SK-N-DZ (cell line): ENCODE measurements around the gene ELMO1.

Experiments used
- DNase-seq: peaks from one replicate; pipeline ENCODE4 v3.0.0-alpha.2; 2015; ENCODE audit warnings: low spot score

The ELMO1 gene

GRCh38 chr7:37104822-37105518 is 343.7 kb downstream of the ELMO1 start:
- DNase-seq: no peak

GRCh38 chr7:37102518-37103137 is 346.0 kb downstream of the ELMO1 start:
- DNase-seq: no peak

DNA sequence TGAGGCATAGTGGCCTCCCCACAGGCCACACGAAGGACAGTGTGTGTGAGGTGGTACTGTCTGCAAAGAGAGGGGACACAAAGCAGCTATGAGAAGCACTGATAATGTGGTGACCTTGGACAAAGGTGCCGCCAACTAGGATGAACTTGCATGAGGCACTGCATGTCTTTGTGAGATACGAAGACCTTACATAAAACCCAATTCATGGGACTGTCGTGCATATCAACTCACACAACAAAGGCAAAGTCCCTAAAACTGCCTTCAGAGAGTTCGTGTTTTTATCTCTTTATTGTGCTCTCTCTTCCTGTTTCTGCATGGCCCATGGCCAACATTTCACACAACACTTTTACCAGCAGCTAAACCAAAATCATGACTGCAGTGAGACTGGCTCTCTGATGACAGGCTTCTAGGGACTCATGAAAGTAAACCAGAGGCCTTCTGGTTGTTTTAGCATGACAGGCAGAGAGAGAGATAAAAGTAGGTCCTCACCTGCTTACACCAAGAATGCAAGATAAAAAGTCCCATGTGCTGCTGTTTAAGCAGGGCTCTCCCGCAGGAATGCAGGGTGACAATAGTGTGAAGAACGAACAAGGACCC is 347.8 kb downstream of the ELMO1 start:
- no peak for DNase-seq

GRCh38 chr7:37098762-37099161 is 349.9 kb downstream of the ELMO1 start:
- DNase-seq: no peak

DNA sequence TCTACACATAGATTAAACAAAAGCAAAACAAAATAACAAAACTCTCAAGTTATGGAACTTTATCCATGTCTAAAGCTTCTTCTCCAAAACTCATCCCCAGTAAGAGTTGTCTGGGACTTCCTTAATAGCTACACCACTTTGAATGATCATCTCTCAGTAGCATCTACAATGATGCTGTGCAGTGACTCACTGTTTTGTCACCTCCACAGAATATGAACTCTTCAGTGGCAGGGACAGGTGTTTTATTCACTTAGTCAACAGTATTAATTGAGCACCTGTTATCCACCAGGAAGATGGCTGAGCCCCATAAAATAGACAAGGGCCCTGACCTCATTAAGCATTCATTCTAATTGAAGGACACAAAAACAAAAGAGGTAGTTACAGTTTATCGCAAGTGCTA is 350.7 kb downstream of the ELMO1 start:
- DNase-seq: no peak

GRCh38 chr7:37097276-37097675 is 351.4 kb downstream of the ELMO1 start:
- DNase-seq: no peak

DNA sequence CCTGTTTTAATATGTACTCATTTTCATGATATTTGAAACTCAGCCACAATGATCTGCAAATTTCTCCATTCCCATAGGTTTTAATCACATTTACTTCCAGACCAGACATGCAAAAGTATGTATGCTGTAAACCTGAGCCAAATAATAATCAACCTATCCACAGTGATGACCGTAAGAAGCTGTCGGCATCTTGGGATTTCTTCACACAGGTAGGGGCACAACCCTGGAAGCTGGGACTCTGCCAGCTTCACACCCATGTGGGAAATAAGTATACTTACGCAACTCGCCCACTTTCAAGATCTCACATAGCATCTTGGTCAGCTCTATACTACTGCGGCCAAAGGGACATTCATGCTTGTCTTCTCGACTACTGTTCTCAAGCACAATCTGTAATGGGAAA is 352.3 kb downstream of the ELMO1 start:
- DNase-seq: no peak

DNA sequence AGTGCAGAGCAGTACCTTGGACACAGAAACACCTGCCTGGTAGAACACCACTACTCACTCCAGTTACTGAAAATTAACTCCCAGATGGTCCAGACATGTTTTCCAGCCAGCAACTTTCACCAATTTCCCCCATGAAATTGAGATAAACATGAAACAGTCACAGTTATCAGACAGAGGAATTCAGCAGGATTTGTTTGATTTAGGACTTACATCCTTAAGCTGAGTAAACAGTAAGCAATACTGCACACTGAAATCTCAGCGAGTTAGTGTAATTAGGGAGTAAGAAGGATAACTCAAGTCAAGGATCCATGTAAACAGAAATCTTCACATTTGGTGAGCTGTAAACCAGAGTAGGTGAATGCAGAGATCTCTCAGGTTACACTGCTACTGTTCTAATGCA is 353.5 kb downstream of the ELMO1 start:
- no peak for DNase-seq

DNA sequence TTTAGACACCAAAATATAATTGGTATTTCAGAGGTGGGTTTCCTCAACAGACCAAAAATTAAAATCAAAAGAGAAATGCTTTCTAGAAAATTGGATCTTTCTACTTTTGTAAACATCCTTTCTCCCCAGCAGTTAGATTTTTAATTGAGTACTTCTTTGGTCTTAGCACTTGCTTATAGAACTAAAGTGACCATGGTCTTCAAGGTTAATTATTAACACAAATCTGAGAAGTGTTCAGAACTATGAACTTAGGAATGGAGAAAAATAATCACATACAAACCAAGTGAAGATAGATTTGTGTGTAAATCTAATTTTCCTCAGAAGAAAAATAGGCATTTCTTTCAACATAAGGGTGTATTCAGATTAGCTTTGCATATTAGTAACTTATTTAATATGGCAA is 355.4 kb downstream of the ELMO1 start:
- DNase-seq: no peak

DNA sequence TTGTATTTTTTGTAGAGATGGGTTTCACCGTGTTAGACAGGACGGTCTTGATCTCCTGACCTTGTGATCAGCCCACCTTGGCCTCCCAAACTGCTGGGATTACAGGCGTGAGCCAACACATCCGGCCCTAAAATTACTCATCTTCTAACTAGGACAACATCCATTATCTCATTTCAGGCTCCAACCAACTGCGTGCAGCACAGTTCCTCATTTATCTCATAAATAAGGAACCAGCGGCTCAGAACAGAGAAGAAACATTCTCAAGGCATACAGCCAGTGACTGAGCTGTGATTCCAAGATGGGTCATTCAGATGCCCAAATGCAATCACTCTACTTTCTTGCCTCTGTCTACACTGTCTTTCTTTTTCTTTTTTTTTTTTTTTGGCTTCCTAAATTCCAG is 356.1 kb downstream of the ELMO1 start:
- DNase-seq: no peak

GRCh38 chr7:37089972-37090371 is 358.7 kb downstream of the ELMO1 start:
- no peak for DNase-seq

DNA sequence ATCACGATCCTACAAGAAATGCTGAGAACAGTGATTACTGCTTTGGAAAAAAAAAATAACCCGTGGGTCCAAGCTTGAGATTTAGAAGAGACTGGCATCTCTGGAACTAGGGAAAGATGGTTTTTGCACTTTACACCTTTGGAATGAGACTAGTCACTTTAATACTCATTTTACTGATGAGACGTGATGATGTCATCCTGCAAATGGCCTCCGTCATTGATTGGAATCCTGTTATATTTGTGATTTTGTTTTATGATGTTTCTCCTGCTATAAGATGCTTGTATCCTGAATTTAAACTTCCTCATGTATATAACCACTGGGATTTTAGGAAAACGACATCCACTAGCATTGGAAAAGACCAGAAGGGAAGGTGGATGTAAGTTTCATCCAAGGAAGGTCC is 363.1 kb downstream of the ELMO1 start:
- no peak for DNase-seq

- no peak for DNase-seq
Measured at GRCh38 chr7:37084303-37084702, 364.4 kb downstream of the ELMO1 start.

DNA sequence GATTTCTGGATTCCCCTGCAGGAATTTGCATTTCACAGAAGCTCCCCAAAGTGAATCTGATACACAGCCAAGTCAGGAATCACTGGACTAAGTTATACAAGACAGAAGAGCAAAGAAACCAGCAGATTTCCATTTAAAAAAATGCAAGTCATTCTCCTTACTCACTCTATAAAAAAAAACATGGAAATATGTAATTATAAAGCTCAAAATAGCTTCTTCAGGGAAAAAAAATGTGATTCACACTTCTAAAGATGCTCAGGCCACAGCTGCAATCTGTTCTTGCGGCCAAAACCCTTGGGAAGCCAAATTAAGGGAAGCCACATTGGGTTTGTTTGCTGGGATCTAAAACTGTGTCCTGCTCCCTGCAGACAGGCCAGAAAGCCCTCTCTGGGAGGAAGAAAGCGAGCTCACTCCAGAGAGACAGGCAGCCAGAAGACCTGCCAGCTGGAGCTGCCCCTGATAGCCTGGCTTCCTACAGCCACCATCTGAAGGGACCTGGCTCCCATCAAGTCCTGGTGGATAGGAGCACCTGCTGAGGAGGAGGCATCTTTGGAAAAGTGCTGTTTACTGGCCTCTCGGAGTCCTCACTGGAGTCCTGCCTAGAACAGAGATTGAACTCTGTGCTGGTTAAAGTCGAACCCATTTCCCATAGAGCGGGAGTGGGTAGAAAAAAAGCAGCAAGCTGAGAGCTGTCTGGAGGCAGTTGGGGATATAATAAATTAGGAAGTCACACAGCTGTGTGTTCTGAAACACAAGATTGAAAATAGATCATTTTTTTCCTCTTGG is 365.2 kb downstream of the ELMO1 start:
- DNase-seq: peak; percentile 14

GRCh38 chr7:37081436-37081835 is 367.2 kb downstream of the ELMO1 start:
- no peak for DNase-seq

DNA sequence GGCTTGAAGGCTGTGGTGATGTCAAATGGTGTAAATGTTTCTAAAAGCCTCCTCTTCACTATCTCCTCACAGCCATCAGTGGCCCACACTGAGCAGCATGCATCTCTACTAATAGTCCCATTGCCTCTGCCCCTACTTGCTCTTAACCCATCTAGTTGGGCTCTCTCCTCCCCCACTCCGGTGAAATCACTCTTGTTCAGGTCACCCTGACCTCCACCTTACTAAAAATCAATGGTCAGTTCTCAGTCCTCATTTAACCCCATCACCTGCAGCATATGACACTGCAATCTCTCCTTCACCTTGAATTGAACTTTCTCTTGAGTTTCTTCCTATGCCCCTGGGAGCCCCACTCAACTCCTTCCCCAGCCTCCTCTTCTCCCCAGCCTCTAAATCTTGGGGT is 369.2 kb downstream of the ELMO1 start:
- no peak for DNase-seq

- no peak for DNase-seq
Measured at GRCh38 chr7:37076668-37077067, 372.0 kb downstream of the ELMO1 start.

- DNase-seq: no peak
Measured at GRCh38 chr7:37074370-37074769, 374.3 kb downstream of the ELMO1 start.

DNA sequence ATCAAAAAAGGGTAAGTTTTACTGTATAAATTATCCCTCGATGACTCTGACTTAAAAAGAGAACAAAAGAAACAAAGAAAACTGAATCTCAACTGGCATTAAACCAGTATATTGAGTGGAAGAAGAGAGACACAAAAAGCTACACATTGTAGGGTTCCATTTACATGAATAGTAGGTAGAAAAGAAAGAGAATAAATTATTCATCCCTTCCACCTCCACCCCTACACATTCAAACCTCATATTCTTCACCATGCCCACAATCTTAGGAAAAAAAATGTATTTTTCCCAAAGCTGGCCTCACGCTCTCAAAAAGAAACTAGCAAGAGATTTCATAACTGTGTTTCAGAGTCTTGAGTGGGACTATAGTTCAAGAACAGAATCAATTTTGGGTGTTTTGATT is 377.5 kb downstream of the ELMO1 start:
- DNase-seq: no peak

- DNase-seq: no peak
Measured at GRCh38 chr7:37070471-37070870, 378.2 kb downstream of the ELMO1 start.

- DNase-seq: no peak
Measured at GRCh38 chr7:37070031-37070430, 378.6 kb downstream of the ELMO1 start.

GRCh38 chr7:37069336-37069735 is 379.3 kb downstream of the ELMO1 start:
- DNase-seq: no peak
